Spleen (tissue), 11 donors: Measurements from ENCODE around the gene VTI1B. TPM values are rescaled to one million over a fixed set of nuclear protein-coding genes. Genes with fewer than 3 reads are reported as not detected.

Experiments
- DNase-seq: peaks from one replicate; pipeline ENCODE4 v3.0.0-alpha.2; 2020
- H3K27ac ChIP-seq, 8 donors: fragments of 200-600 bp; sonication (generic) in 7 of 8; 1 replicate in 4 of 8; 2 replicates in 4 of 8; pipeline versions ENCODE4 v1.5.0 to v1.8.0; 2016 to 2021; ENCODE audit warnings: inconsistent platforms in 4 of 8, mild to moderate bottlenecking in 4 of 8, moderate library complexity in 1 of 8
- H3K27me3 ChIP-seq, 7 donors: fragments of 200-600 bp; sonication (generic) in 6 of 7; replicated peaks in 1 of 7; 1 replicate in 4 of 7; 2 replicates in 3 of 7; pipeline versions ENCODE4 v1.5.0 to v1.8.0; 2016 to 2021; ENCODE audit warnings: inconsistent platforms in 3 of 7, mild to moderate bottlenecking in 1 of 7
- H3K36me3 ChIP-seq, 6 donors: fragments of 200-600 bp; sonication (generic) in 5 of 6; 1 replicate in 4 of 6; 2 replicates in 2 of 6; pipeline versions ENCODE4 v1.5.0 to v1.8.0; 2016 to 2021; ENCODE audit warnings: inconsistent platforms in 2 of 6
- H3K4me1 ChIP-seq, 6 donors: fragments of 200-600 bp; sonication (generic) in 5 of 6; 1 replicate in 3 of 6; 2 replicates in 3 of 6; pipeline versions ENCODE4 v1.5.0 to v1.8.0; 2016 to 2021; ENCODE audit warnings: inconsistent platforms in 3 of 6
- H3K4me3 ChIP-seq, 8 donors: fragments of 200-600 bp; sonication (generic) in 7 of 8; 1 replicate in 4 of 8; 2 replicates in 4 of 8; pipeline versions ENCODE4 v1.5.0 to v1.8.0; 2016 to 2021; ENCODE audit warnings: inconsistent platforms in 4 of 8, mild to moderate bottlenecking in 4 of 8, moderate library complexity in 2 of 8
- H3K9me3 ChIP-seq, 8 donors: fragments of 200-600 bp; sonication (generic) in 7 of 8; 1 replicate in 4 of 8; 2 replicates in 4 of 8; pipeline versions ENCODE4 v1.5.0 to v1.8.0; 2016 to 2021; ENCODE audit warnings: inconsistent platforms in 4 of 8
- CTCF ChIP-seq, 11 experiments: fragments of 200-600 bp in 7 of 11; fragments of 450-650 bp in 4 of 11; sonication (generic) in 4 of 11; IDR thresholded peaks in 8 of 11; conservative IDR thresholded peaks in 3 of 11; 1 replicate in 7 of 11; 2 replicates in 4 of 11; pipeline versions ENCODE4 v1.4.0 to v1.8.0; 2016 to 2021; ENCODE audit warnings: antibody characterized with exemption in 11 of 11, inconsistent platforms in 4 of 11, mild to moderate bottlenecking in 1 of 11
- POLR2A ChIP-seq, 3 donors: fragments of 450-650 bp; IDR thresholded peaks; one replicate each; pipeline ENCODE4 v1.5.1; 2017; ENCODE audit warnings: antibody characterized with exemption in 3 of 3, mild to moderate bottlenecking in 1 of 3
- POLR2AphosphoS5 ChIP-seq, 3 donors: sonication (generic); formaldehyde crosslinking; IDR thresholded peaks; one replicate each; pipeline ENCODE4 v1.5.1; 2017; ENCODE audit warnings: antibody characterized with exemption in 3 of 3
- WGBS, 5 donors: extraction: QIAGEN DNeasy Blood & Tissue Kit in 3 of 5; methylation state at CpG; one replicate each; pipeline versions ENCODE4 v1.1.5 to v1.1.7; 2013 to 2018; 5-methylcytosine and 5-hydroxymethylcytosine counted together
- intact Hi-C: fragments of 100-400 bp; cut with DNase I; formaldehyde crosslinking; loops from one replicate; pipeline ENCODE4 v1.15.0; 2023; ENCODE audit warnings: low total_unique reads
- polyA plus RNA-seq, 3 donors: library from polyadenylated mRNA; stranded (reverse); fragments of 200-250 nt; gene quantifications; one replicate each; pipeline ENCODE4 v1.2.1, GENCODE V29; 2013
- total RNA-seq, 7 donors: library from RNA; depleted of rRNA in 3 of 7; stranded (reverse); fragments of >200 nt in 3 of 7; fragmentation: NEBNext Ultra II Directional in 4 of 7; extraction: Animal tissue kit (Norgen Biotek cat#: 25700) in 4 of 7; gene quantifications; one replicate each; pipeline versions ENCODE4 v1.1.0 to v1.2.1, GENCODE V29; 2016 to 2021
- donor health status: healthy with polysubstance abuse.
- donor health status: DM: no; HTN: no; CAD: no; lungs with moderate emphysema.
- donor health status: DM: no; HTN: no; CAD: no.
- donor health status: Bipolar disorder and iron deficiency.
- donor health status: healthy.
- donor health status: DM: no; HTN: no; CAD: no.
- donor health status: DM: yes; HTN: yes; CAD: no.

Gene VTI1B
- total and polyA plus RNA-seq, 10 donors: 42.1 to 84.1 (median 63.5) TPM

GRCh38 chr14:67646131-67646530, 28.3 kb downstream of the VTI1B start:
- H3K9me3 ChIP-seq: no peaks in the 10 kb centered on the region
- intact Hi-C loops: no loop called here
- 90 to 98% (median 95%) methylated on average over 3 of the region's 3 CpGs for WGBS, 5 donors
- H3K4me3 ChIP-seq: no peak overlapping the region
- H3K27me3 ChIP-seq: no peaks in the 10 kb centered on the region
- H3K36me3 ChIP-seq: peaks cover 0 to 62% (median 47%) of the 10 kb centered on the region in 6 donors
- no peak overlapping the region for H3K27ac ChIP-seq
- TF ChIP-seq POLR2A (IDR thresholded peaks at IDR 0.05) (no peak), CTCF (IDR thresholded peaks at IDR 0.05 in 8 of 11, conservative IDR thresholded peaks at IDR 0.05 in 3 of 11) (no peak), POLR2AphosphoS5 (IDR thresholded peaks at IDR 0.05) (no peak)
- H3K4me1 ChIP-seq: no peaks in the 10 kb centered on the region
- DNase-seq: no peak

GRCh38 chr14:67645414-67645813, 29.0 kb downstream of the VTI1B start:
- Histone ChIP-seq H3K9me3 (no peaks in the 10 kb centered on the region), H3K4me3 (no peak overlapping the region), H3K36me3 (peaks cover 0 to 54% (median 40%) of the 10 kb centered on the region in 6 donors), H3K27me3 (no peaks in the 10 kb centered on the region), H3K4me1 (no peaks in the 10 kb centered on the region), H3K27ac (no peak overlapping the region)
- TF ChIP-seq POLR2AphosphoS5 (IDR thresholded peaks at IDR 0.05) (no peak), POLR2A (IDR thresholded peaks at IDR 0.05) (no peak), CTCF (IDR thresholded peaks at IDR 0.05 in 8 of 11, conservative IDR thresholded peaks at IDR 0.05 in 3 of 11) (no peak)
- intact Hi-C loops: no loop called here
- no peak for DNase-seq
- 82 to 97% (median 96%) methylated on average over 5 of the region's 5 CpGs for WGBS, 5 donors

- DNase-seq: no peak
- WGBS, 5 donors: 85 to 97% (median 95%) methylated on average over 2 of the region's 2 CpGs
- Histone ChIP-seq H3K4me1 (no peaks in the 10 kb centered on the region), H3K27ac (no peak overlapping the region), H3K9me3 (no peaks in the 10 kb centered on the region), H3K36me3 (peaks cover 0 to 45% (median 31%) of the 10 kb centered on the region in 6 donors), H3K27me3 (no peaks in the 10 kb centered on the region), H3K4me3 (no peak overlapping the region)
- intact Hi-C loops: no loop called here
- TF ChIP-seq CTCF (IDR thresholded peaks at IDR 0.05 in 8 of 11, conservative IDR thresholded peaks at IDR 0.05 in 3 of 11) (no peak), POLR2AphosphoS5 (IDR thresholded peaks at IDR 0.05) (no peak), POLR2A (IDR thresholded peaks at IDR 0.05) (no peak)
These were observed 30.0 kb downstream of the VTI1B start for GRCh38 chr14:67644428-67644827.

GRCh38 chr14:67643713-67644112, 30.7 kb downstream of the VTI1B start:
- TF ChIP-seq POLR2A (IDR thresholded peaks at IDR 0.05) (no peak), POLR2AphosphoS5 (IDR thresholded peaks at IDR 0.05) (no peak), CTCF (IDR thresholded peaks at IDR 0.05 in 8 of 11, conservative IDR thresholded peaks at IDR 0.05 in 3 of 11) (no peak)
- no peaks in the 10 kb centered on the region for H3K27me3 ChIP-seq
- 58 to 91% (median 77%) methylated on average over 1 of the region's 1 CpG for WGBS, 5 donors
- no peak overlapping the region for H3K4me3 ChIP-seq
- no peak for DNase-seq
- H3K4me1 ChIP-seq: no peaks in the 10 kb centered on the region
- H3K27ac ChIP-seq: no peak overlapping the region
- H3K36me3 ChIP-seq: peaks cover 0 to 37% (median 24%) of the 10 kb centered on the region in 6 donors
- no peaks in the 10 kb centered on the region for H3K9me3 ChIP-seq
- intact Hi-C loops: no loop called here
